Stimulated activated CD4-positive, alpha-beta T cell treated with anti-CD3 and anti-CD28 coated beads, Interleukin-15, amount 100 ng/mL, for 1 hour (primary cell): ENCODE results near the gene FUZ.

Source experiments
- DNase-seq, 2 donors: peaks; one replicate each; pipeline ENCODE4 v3.0.0-alpha.2; 2020; ENCODE audit warnings: low read depth in 1 of 2, low spot score in 1 of 2

The FUZ gene

DNA sequence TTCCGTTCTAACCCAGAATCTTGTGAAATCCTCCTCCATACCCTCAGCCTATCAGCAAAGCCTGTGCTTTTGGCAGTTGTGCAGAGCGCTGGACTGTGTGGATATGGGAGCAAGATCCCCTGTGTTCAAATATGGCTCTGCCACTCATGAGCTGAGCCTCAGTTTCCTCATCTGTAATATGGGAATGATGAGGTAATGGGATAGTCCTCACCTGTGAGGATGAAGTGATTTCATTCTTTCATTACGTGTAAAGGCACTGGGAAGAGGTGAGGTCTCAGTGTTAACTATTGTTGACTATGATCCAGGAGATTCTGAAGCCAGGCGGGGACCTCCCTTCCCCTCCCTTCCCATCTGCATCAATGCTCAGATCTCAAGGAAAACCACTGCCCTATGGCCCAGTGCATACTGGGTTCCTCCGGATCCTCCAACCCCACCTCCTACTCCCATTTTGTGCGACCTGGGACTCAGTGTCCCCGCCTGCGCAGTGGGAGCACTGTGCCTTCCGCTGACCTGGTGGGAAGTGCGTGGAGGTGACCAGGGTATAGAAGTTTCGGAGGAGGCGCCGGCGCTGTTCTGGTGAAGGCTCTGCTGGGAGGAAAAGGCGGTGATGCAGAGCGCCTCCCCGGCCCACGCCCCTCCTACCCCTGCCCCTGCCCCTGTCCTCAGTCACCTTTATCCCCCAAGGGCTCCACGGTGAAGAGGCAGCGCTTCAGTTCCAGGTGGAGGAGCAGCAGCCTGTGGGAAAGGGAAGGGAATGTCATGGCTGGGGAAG, 5.0 kb downstream of the FUZ start:
- no peak for DNase-seq

DNA sequence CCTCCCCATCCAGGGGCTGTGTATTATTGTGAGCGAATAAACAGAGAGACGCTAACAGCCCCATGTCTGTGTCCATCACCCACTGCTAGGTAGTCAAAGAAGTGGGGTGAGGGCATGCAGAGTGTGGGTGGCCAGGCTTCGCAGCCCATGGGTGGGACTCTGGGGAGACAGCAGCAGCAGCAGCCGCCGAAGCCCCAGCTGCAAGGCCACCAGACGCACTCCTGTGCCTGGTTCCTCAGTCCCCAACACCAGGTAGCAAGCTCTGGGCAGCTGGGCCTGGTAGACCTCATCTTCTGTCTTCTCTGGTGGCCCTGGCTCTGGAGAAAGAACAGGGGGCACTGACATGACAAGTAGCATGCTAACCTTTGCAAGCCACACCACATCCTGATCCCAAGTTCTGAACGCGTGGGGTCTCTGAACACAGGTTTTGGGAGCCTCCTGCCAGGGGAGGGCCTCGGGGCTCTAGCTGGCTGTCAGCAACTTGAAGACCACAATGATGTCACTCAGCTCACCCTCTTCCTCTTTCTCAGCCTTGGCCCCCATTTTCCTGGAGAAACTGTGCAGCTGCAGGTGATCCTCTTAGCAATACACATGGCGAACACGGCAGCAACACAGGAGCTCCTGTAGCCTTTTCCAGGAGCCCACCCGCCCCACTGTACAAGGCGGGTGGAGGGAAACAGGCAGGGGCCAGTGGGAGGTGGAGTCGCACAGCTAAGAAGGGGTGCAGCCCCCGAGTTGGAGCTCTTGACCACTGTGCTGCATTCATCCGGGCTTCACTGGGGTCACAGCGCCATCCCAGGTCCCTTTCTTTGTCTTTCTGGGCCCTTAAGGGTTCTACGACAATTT, 5.8 kb downstream of the FUZ start:
- DNase-seq = no peak

GRCh38 chr19:49806620-49806959, 6.5 kb downstream of the FUZ start:
- DNase-seq = no peak

- no peak for DNase-seq
Observed at GRCh38 chr19:49805822-49806619, 7.1 kb downstream of the FUZ start.

GRCh38 chr19:49803529-49803856, 9.6 kb downstream of the FUZ start:
- no peak for DNase-seq

- DNase-seq = no peak
Observed at GRCh38 chr19:49802836-49803528, 10.1 kb downstream of the FUZ start.

DNA sequence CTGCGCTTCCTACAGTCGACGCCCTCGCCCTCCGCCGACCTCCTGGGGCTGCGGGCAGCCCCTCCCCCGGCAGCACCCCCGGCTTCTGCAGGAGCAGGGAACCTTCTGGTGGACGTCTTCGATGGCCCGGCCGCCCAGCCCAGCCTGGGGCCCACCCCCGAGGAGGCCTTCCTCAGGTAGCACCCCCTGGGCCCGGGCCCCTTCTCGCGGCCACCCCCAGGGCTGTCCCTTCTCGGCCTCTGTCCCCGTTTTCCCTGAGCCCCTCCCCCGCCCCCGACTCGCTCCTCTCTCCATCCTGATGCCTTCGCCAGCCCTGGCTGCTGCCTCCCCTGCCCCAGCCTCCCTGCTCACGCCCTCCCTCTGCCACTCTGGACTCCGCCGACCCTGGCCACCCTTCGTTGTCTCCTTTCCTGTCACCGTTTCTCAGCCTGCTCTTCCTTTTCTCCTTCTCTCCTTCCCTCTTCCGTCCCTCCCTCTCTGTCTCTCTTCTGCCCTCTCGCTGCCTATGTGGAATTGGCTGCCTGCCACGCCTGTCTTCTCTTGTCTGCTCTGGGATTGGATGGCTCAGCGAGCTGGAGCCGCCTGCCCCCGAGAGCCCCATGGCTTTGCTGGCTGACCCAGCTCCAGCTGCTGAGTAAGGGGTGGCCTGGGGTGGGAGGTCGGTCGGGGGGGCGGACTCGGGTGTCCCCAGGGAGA, 11.0 kb downstream of the FUZ start:
- no peak for DNase-seq

GRCh38 chr19:49801401-49801888, 11.6 kb downstream of the FUZ start:
- DNase-seq = no peak

DNA sequence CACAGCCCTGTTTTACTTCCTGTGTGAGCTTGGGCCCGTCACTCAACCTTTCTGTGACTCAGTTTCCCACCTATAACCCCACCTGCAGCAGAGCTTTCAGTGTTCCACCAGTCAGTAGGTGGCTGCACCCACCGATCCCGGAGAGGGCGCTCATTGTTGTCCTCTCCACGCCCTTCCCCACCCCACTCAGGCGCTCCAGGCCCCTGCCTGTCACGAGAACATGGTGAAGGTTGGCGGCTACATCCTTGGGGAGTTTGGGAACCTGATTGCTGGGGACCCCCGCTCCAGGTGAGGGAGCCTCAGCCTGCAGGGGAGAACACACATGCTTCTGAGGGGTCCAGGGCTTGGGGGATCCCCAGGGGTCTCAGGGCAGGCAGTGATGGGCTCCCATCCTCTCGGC, 12.3 kb downstream of the FUZ start:
- no peak for DNase-seq

GRCh38 chr19:49799798-49800376, 13.2 kb downstream of the FUZ start:
- DNase-seq = no peak

DNA sequence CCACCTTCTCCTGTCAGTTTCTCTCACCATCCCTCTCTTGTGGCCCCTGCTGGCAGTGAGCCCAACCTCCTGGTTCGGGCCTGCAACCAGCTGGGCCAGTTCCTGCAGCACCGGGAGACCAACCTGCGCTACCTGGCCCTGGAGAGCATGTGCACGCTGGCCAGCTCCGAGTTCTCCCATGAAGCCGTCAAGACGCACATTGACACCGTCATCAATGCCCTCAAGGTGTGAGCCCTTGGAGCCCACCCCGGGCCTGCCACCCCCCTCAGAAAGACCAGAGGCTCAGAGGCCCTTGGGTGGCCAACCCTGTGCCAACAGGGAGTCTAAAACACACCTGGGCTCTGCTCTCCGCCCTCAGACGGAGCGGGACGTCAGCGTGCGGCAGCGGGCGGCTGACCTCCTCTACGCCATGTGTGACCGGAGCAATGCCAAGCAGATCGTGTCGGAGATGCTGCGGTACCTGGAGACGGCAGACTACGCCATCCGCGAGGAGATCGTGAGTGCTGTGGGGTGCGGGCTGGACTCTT, 13.8 kb downstream of the FUZ start:
- DNase-seq = no peak

GRCh38 chr19:49798574-49798973, 14.5 kb downstream of the FUZ start:
- DNase-seq = no peak

DNA sequence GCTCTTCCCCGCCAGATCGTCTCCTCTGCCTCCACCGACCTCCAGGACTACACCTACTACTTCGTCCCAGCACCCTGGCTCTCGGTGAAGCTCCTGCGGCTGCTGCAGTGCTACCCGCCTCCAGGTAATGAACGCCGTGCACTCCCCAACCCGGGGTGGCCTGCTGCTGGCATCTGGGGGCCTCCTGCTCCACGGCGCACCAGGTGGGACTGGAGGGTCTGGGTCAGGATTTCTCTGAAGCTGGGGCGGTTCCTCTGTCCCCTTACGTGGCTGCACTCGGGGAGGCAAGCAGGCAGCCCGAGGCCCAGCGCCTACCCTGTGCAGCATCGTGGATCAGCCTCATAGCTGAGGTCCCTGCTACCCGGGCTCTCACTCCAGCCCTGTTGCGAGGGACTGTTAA, 17.5 kb downstream of the FUZ start:
- no peak for DNase-seq

GRCh38 chr19:49793561-49793840, 19.6 kb downstream of the FUZ start:
- DNase-seq = no peak

GRCh38 chr19:49792829-49793560, 20.1 kb downstream of the FUZ start:
- no peak for DNase-seq

- no peak for DNase-seq
Observed at GRCh38 chr19:49791776-49792445, 21.2 kb downstream of the FUZ start.

DNA sequence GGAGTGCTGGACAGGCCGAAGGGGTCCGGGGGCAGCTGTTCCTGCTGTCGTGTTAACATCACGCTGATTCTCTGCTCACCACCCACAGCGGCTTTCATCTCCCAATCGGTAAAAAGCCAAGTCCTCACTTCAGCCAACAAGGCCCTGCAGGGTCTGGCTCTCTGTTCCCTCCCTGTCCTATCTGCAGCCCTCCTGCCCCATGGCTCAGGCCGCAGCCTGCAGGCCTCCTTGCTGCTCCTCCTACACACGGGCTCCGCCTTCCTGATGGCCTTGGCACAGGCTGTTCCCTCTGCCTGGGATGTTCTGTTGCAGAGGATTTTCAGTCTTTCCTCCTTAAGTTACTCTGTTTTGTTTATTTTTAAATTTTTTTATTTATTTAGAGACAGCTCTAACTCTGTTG, 22.2 kb downstream of the FUZ start:
- DNase-seq = no peak

DNA sequence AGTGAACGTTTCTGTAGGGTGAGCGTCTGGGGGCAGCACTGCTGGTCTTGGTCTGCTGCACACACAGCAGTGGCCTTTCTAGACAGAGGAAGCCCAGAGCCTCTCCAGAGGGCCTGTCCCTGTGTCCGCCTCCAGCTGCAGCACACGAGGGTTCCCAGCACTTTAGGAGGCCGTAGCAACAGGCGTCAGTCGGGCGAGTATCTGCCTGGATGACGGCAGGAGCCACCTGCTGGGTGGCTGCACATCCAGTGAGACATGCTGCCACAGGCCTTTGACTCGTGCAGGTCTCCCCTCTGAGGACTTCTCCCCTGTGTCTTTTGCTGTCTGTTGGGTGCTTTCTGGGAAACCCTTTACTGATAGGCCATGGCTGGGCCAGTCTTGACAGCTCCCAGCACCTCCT, 24.2 kb downstream of the FUZ start:
- no peak for DNase-seq

DNA sequence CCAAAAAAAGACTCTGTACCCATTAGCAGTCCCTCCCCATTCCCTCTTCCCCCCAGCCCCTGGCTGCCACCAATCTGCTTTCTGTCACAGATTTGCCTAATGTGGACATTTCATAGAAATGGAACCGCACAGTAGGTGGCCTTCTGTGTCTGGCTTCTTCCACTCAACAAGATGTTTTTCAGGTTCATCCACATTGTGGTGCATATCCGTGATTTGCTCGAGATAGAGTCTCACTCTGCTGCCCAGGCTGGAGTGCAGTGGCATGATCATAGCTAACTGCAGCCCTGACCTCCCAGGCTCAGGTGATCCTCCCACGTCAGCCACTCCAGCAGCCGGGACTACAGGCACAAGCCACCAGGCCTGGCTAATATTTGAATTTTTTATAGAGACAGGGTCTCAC, 25.3 kb downstream of the FUZ start:
- no peak for DNase-seq
